ENCODE results near the gene HDHD5. TPM values are rescaled to one million over a fixed set of nuclear protein-coding genes. Genes with fewer than 3 reads are reported as not detected.

The HDHD5 gene
- total RNA-seq, 2 donors from 2014 or later, result 32.6 to 50.1 TPM

GRCh38 chr22:17100621-17101020 is 58.5 kb downstream of the HDHD5 start:
- no peak for TF ChIP-seq CTCF (IDR thresholded peaks at IDR 0.05)
- ATAC-seq (ENCODE audit: insufficient number of reproducible peaks, low FRiP score, low read depth) (no peak), DNase-seq (ENCODE audit: low spot score) (no peak)
- H3K27me3 ChIP-seq (replicated peaks; ENCODE audit: insufficient read depth), result no peaks in the 10 kb centered on the region
- H3K27ac ChIP-seq, result no peak overlapping the region
- H3K36me3 ChIP-seq, result peaks cover 66% of the 10 kb centered on the region
- H3K9me3 ChIP-seq, result no peaks in the 10 kb centered on the region
- no peak overlapping the region for H3K4me3 ChIP-seq
- no peaks in the 10 kb centered on the region for H3K4me1 ChIP-seq (ENCODE audit: control insufficient read depth in 1 of 2, low read depth in 2 of 2)

- no peak for TF ChIP-seq CTCF (IDR thresholded peaks at IDR 0.05)
- H3K9me3 ChIP-seq, result no peaks in the 10 kb centered on the region
- no peak for ATAC-seq (ENCODE audit: insufficient number of reproducible peaks, low FRiP score, low read depth)
- no peak overlapping the region for H3K27ac ChIP-seq
- peaks cover 52% of the 10 kb centered on the region for H3K36me3 ChIP-seq
- no peaks in the 10 kb centered on the region for H3K4me1 ChIP-seq (ENCODE audit: control insufficient read depth in 1 of 2, low read depth in 2 of 2)
- no peak for DNase-seq (ENCODE audit: low spot score)
- H3K4me3 ChIP-seq, result no peak overlapping the region
- H3K27me3 ChIP-seq (replicated peaks; ENCODE audit: insufficient read depth), result no peaks in the 10 kb centered on the region
Observed at GRCh38 chr22:17098379-17098819, 60.7 kb downstream of the HDHD5 start.

- Histone ChIP-seq H3K4me1 (ENCODE audit: control insufficient read depth in 1 of 2, low read depth in 2 of 2) (no peaks in the 10 kb centered on the region), H3K9me3 (no peaks in the 10 kb centered on the region), H3K27me3 (replicated peaks; ENCODE audit: insufficient read depth) (no peaks in the 10 kb centered on the region), H3K4me3 (no peak overlapping the region), H3K27ac (no peak overlapping the region), H3K36me3 (peaks cover 45% of the 10 kb centered on the region)
- ATAC-seq (ENCODE audit: insufficient number of reproducible peaks, low FRiP score, low read depth), result no peak
- no peak for DNase-seq (ENCODE audit: low spot score)
- TF ChIP-seq CTCF (IDR thresholded peaks at IDR 0.05), result no peak
Observed at GRCh38 chr22:17097701-17098100, 61.4 kb downstream of the HDHD5 start.

GRCh38 chr22:17097062-17097461 is 62.0 kb downstream of the HDHD5 start:
- Histone ChIP-seq H3K36me3 (peaks cover 40% of the 10 kb centered on the region), H3K9me3 (no peaks in the 10 kb centered on the region), H3K4me3 (no peak overlapping the region), H3K27ac (no peak overlapping the region), H3K4me1 (ENCODE audit: control insufficient read depth in 1 of 2, low read depth in 2 of 2) (no peaks in the 10 kb centered on the region), H3K27me3 (replicated peaks; ENCODE audit: insufficient read depth) (no peaks in the 10 kb centered on the region)
- ATAC-seq (ENCODE audit: insufficient number of reproducible peaks, low FRiP score, low read depth), result no peak
- DNase-seq (ENCODE audit: low spot score), result no peak
- TF ChIP-seq CTCF (IDR thresholded peaks at IDR 0.05), result no peak

DNA sequence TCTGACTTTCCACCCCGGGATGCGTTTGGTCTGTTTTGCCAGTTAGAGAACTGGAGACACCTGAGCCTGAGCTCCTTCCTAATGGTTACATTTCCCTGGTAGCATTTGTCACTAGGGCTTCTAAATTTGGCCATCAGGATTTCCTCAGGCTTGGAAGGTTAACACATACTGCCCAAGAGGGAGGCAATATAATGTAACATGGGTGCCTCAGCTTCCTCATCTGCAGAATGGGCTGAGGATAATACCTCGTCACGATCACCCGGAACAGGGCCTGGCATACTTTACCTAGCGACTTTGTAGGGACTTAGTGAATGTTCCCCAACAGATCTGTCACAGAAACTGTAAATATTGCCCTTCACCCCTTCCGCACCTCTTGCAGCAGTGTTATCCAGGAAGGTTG is 63.0 kb downstream of the HDHD5 start:
- H3K27ac ChIP-seq, result no peak overlapping the region
- no peaks in the 10 kb centered on the region for H3K4me1 ChIP-seq (ENCODE audit: control insufficient read depth in 1 of 2, low read depth in 2 of 2)
- no peaks in the 10 kb centered on the region for H3K27me3 ChIP-seq (replicated peaks; ENCODE audit: insufficient read depth)
- H3K4me3 ChIP-seq, result no peak overlapping the region
- no peak for TF ChIP-seq CTCF (IDR thresholded peaks at IDR 0.05)
- H3K36me3 ChIP-seq, result peaks cover 30% of the 10 kb centered on the region
- no peaks in the 10 kb centered on the region for H3K9me3 ChIP-seq
- ATAC-seq (ENCODE audit: insufficient number of reproducible peaks, low FRiP score, low read depth), result no peak
- DNase-seq (ENCODE audit: low spot score), result no peak

Data from thoracic aorta (tissue), 2 donors.